ENCODE data around the gene SFT2D1. TPM values are rescaled to one million over a fixed set of nuclear protein-coding genes. Genes with fewer than 3 reads are reported as not detected.

Gene SFT2D1
- total and polyA plus RNA-seq, 7 donors, result 26.0 to 92.8 (median 46.2) TPM

DNA sequence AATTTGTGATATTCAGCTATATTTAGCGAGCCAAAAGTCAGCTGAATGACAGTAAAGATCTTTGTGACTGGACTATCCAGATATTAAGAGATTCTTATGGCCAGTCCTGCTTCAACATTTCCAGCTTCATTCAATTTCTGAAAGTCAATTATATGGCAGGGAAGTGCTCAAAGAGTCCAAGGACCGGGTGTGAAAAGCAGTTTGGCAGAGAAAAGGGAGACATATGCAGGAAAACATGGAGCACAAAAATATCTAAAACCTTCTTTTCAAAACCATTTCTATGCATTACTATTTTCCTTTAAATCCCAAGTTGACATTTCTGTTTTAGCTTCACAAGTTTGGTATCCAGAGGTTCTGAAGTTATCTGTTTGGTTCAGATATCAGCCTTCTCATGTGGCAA, 35.4 kb upstream of the SFT2D1 start:
- no peak overlapping the region for H3K4me3 ChIP-seq
- H3K27me3 ChIP-seq, result no peaks in the 10 kb centered on the region
- intact Hi-C loops (cut with DNase I), result no loop called here
- no peak for DNase-seq
- TF ChIP-seq EP300 (IDR thresholded peaks at IDR 0.05), result no peak
- TF ChIP-seq, protein P1, sequence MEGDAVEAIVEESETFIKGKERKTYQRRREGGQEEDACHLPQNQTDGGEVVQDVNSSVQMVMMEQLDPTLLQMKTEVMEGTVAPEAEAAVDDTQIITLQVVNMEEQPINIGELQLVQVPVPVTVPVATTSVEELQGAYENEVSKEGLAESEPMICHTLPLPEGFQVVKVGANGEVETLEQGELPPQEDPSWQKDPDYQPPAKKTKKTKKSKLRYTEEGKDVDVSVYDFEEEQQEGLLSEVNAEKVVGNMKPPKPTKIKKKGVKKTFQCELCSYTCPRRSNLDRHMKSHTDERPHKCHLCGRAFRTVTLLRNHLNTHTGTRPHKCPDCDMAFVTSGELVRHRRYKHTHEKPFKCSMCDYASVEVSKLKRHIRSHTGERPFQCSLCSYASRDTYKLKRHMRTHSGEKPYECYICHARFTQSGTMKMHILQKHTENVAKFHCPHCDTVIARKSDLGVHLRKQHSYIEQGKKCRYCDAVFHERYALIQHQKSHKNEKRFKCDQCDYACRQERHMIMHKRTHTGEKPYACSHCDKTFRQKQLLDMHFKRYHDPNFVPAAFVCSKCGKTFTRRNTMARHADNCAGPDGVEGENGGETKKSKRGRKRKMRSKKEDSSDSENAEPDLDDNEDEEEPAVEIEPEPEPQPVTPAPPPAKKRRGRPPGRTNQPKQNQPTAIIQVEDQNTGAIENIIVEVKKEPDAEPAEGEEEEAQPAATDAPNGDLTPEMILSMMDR (IDR thresholded peaks at IDR 0.05), result no peak
- no peak for TF ChIP-seq POLR2A (IDR thresholded peaks at IDR 0.05)
- TF ChIP-seq POLR2AphosphoS5 (IDR thresholded peaks at IDR 0.05), result no peak
- WGBS, 2 donors, result 65 to 70% methylated on average over 2 of the region's 2 CpGs
- peaks cover 0 to 15% (median 5%) of the 10 kb centered on the region in 4 donors for H3K4me1 ChIP-seq
- H3K27ac ChIP-seq, result no peak overlapping the region
- no peaks in the 10 kb centered on the region for H3K9me3 ChIP-seq
- H3K36me3 ChIP-seq, result no peaks in the 10 kb centered on the region

DNA sequence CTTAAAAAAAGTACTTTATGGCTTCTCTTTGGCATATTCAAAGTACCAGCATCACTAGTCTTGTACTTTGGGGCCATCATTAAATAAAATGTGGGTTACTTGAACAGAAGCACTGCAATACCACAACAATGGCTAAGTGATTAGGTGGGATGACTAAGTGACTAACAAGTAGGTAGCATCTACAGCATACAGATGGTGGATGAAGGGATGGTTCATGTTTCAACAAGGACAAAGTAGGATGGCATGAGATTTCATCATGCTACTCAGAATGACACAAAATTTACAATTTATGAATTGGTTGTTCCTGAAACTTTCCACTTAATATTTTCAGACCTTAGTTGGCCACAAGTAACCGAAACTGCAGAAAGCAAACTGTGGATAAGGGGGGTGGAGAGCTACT, 32.7 kb upstream of the SFT2D1 start:
- H3K27me3 ChIP-seq, result no peaks in the 10 kb centered on the region
- TF ChIP-seq, protein P1 (IDR thresholded peaks at IDR 0.05), result no peak
- no peak for TF ChIP-seq POLR2A (IDR thresholded peaks at IDR 0.05)
- no peak for TF ChIP-seq POLR2AphosphoS5 (IDR thresholded peaks at IDR 0.05)
- no peak for TF ChIP-seq EP300 (IDR thresholded peaks at IDR 0.05)
- no peaks in the 10 kb centered on the region for H3K9me3 ChIP-seq
- intact Hi-C loops (cut with DNase I), result no loop called here
- H3K27ac ChIP-seq, result no peak overlapping the region
- WGBS, 2 donors, result 96 to 100% methylated on average over 1 of the region's 1 CpG
- H3K36me3 ChIP-seq, result peaks cover 0 to 3% (median 0%) of the 10 kb centered on the region in 4 donors
- H3K4me1 ChIP-seq, result peaks cover 0 to 4% (median 0%) of the 10 kb centered on the region in 4 donors
- no peak overlapping the region for H3K4me3 ChIP-seq
- no peak for DNase-seq

DNA sequence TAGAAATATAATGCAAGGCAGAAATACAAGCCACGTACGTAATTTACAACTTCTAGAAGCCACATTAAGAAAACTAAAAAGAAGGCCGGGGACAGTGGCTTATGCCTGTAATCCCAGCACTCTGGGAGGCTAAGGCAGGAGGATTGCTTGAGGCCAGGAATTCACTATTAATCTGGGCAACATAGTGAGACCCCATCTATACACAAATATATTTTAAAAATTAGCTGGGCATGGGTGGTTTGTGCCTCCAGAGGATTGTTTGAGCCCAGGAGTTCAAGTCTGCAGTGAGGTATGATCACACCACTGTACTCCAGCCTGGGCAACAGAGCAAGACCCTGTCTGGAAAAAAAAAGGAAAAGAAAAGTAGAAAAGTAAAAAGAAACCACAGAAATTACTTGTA, 28.1 kb upstream of the SFT2D1 start:
- intact Hi-C loops (cut with DNase I), result no loop called here
- Histone ChIP-seq H3K27me3 (no peaks in the 10 kb centered on the region), H3K9me3 (no peaks in the 10 kb centered on the region), H3K4me1 (peaks cover 0 to 4% (median 1%) of the 10 kb centered on the region in 4 donors), H3K4me3 (no peak overlapping the region), H3K27ac (no peak overlapping the region), H3K36me3 (peaks cover 0 to 20% (median 4%) of the 10 kb centered on the region in 4 donors)
- TF ChIP-seq EP300 (IDR thresholded peaks at IDR 0.05) (no peak), POLR2A (IDR thresholded peaks at IDR 0.05) (no peak), POLR2AphosphoS5 (IDR thresholded peaks at IDR 0.05) (no peak)
- TF ChIP-seq, protein P1 (IDR thresholded peaks at IDR 0.05), result no peak
- WGBS, 2 donors, result 94 to 97% methylated on average over 3 of the region's 3 CpGs
- no peak for DNase-seq

DNA sequence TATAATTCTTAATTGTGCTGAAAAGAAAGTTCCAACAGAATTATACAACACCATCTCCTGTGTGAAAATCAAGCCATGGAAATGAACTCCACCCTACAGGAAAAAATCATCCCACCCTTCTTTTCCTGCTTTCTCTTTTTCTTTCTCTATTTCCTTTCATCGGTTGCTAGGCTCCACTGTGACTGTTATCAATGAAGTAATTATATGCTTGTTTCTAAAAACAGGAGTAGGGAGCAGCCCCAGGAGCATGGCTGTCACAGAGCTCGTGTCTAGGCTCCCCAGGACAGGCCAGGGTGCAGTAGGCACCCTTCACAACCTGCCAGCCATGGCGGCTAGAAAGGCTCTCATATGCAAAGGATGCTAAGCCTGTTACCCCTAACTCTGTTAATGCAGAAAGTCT, 27.4 kb upstream of the SFT2D1 start:
- WGBS, 2 donors, result 81 to 87% methylated on average over 3 of the region's 3 CpGs
- Histone ChIP-seq H3K36me3 (peaks cover 0 to 20% (median 4%) of the 10 kb centered on the region in 4 donors), H3K4me3 (no peak overlapping the region), H3K27me3 (no peaks in the 10 kb centered on the region), H3K9me3 (no peaks in the 10 kb centered on the region), H3K4me1 (peaks cover 0 to 9% (median 8%) of the 10 kb centered on the region in 4 donors), H3K27ac (no peak overlapping the region)
- TF ChIP-seq, protein P1 (IDR thresholded peaks at IDR 0.05), result no peak
- no peak for TF ChIP-seq POLR2AphosphoS5 (IDR thresholded peaks at IDR 0.05)
- TF ChIP-seq POLR2A (IDR thresholded peaks at IDR 0.05), result no peak
- DNase-seq, result no peak
- intact Hi-C loops (cut with DNase I), result no loop called here

DNA sequence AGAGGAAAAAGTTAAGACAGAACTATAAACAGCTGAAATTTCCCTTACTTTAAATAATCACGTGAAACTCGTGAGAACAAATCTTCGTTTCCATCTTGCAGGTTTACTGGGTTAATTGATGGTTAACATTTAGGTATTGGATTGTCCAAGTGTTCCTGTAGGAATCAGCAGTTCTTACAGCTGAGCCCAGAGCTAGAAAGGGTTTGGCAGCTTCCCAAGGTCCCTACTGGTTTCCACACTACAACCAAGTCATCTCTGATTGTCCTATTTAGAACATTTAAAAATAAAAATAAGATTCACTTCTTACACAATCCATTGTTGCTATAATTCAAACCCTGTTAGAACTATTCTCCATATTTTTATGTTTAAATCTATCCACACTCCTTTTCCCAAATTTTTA, 24.6 kb upstream of the SFT2D1 start:
- WGBS, 2 donors, result 95% methylated on average over 3 of the region's 3 CpGs
- Histone ChIP-seq H3K4me3 (no peak overlapping the region), H3K9me3 (no peaks in the 10 kb centered on the region), H3K27me3 (no peaks in the 10 kb centered on the region), H3K4me1 (peaks cover 0 to 20% (median 18%) of the 10 kb centered on the region in 4 donors), H3K27ac (no peak overlapping the region), H3K36me3 (peaks cover 0 to 29% (median 4%) of the 10 kb centered on the region in 4 donors)
- DNase-seq, result no peak
- intact Hi-C loops (cut with DNase I), result no loop called here
- TF ChIP-seq POLR2A (IDR thresholded peaks at IDR 0.05) (no peak), EP300 (IDR thresholded peaks at IDR 0.05) (no peak), POLR2AphosphoS5 (IDR thresholded peaks at IDR 0.05) (no peak)
- TF ChIP-seq, protein P1 (IDR thresholded peaks at IDR 0.05), result no peak
